ENCODE data around the gene UBE2E2. TPM values are rescaled to one million over a fixed set of nuclear protein-coding genes. Genes with fewer than 3 reads are reported as not detected.
A peak's percentile ranks its signal among the peaks of the same experiment; 100 is the strongest.

Gene UBE2E2
- total RNA-seq, 1 donor from 2014 or later = 28.7 TPM

DNA sequence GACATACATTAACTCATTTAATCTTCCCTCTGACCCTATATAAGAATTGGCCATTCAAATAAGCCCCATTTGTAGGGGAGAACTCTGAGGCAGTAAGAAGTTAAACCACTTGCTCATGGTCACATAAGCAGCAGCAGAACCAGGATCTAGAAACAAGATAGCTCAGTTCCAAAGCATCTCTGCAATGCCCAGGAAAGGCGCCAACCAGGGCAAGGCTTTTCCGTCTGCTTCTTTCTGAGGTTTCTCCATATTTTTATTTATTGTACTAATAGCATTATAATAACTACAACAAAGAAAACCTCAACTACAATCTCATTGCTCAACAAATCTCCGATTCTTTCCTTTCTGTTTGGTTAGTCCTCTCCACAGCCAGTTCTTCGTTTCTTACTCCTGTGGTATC is 4.3 kb upstream of the UBE2E2 start:
- TF ChIP-seq, protein P1, sequence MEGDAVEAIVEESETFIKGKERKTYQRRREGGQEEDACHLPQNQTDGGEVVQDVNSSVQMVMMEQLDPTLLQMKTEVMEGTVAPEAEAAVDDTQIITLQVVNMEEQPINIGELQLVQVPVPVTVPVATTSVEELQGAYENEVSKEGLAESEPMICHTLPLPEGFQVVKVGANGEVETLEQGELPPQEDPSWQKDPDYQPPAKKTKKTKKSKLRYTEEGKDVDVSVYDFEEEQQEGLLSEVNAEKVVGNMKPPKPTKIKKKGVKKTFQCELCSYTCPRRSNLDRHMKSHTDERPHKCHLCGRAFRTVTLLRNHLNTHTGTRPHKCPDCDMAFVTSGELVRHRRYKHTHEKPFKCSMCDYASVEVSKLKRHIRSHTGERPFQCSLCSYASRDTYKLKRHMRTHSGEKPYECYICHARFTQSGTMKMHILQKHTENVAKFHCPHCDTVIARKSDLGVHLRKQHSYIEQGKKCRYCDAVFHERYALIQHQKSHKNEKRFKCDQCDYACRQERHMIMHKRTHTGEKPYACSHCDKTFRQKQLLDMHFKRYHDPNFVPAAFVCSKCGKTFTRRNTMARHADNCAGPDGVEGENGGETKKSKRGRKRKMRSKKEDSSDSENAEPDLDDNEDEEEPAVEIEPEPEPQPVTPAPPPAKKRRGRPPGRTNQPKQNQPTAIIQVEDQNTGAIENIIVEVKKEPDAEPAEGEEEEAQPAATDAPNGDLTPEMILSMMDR (IDR thresholded peaks at IDR 0.05; ENCODE audit: insufficient read depth, low read length, poor library complexity, severe bottlenecking) = no peak
- Histone ChIP-seq H3K36me3 (ENCODE audit: control insufficient read depth, insufficient read depth, low read length) (no peaks in the 10 kb centered on the region), H3K27me3 (ENCODE audit: control insufficient read depth, insufficient read depth, low read length) (no peaks in the 10 kb centered on the region), H3K4me3 (ENCODE audit: low read depth, low read length) (no peak overlapping the region)
- no peak for DNase-seq (ENCODE audit: low read depth)

DNA sequence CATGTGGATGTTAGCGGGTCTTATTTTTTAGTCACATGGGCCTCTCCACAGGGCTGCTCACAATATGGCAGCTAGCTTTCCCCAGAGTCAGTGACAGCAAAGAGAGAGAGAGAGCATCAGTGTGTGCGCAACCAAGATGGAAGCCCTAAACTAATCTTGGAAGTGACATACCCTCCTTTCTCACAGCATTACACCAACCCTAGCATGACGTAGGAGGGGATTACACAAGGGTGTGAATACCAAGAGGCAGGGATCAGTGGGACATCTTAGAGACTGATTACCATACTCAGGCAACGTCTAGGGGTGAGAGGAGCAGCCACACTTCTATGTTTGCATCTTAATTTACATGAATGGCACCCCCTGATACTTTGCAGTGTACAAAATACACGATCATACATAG is 3.5 kb upstream of the UBE2E2 start:
- Histone ChIP-seq H3K4me3 (ENCODE audit: low read depth, low read length) (no peak overlapping the region), H3K27me3 (ENCODE audit: control insufficient read depth, insufficient read depth, low read length) (no peaks in the 10 kb centered on the region), H3K36me3 (ENCODE audit: control insufficient read depth, insufficient read depth, low read length) (no peaks in the 10 kb centered on the region)
- DNase-seq (ENCODE audit: low read depth) = no peak
- TF ChIP-seq, protein P1 (IDR thresholded peaks at IDR 0.05; ENCODE audit: insufficient read depth, low read length, poor library complexity, severe bottlenecking) = no peak

DNA sequence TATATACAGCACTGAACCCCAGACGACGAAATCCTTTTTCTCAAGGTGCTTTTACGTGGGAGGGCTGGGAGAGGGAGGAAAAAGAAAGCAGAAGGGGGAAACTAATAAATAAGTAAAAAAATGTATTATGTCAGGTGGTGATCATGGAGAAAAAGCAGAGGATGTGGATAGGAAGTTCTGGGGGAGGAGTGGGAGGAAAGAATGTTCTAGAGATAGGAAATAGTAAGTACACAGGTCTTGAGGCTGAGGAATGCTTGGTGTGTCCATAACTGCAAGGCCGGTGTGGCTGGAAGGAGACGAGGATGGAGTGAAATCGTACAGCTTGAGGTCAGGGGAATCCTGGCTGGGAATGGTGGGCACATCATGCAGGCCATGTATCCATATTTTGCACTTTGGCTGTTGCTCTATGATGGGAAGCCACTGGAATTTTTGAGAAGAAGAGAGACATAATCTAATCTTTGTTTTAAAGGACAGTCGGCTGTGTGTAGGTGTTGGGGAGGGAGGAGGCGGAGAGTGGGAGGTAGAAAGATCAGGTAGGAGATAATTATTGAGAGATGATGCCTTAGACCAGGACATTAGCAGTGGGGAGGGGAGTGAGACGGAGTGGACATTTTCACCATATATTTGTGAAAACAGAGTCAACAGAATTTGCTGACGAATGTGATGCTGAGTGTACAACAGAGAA is 1.8 kb upstream of the UBE2E2 start:
- no peak for DNase-seq (ENCODE audit: low read depth)
- TF ChIP-seq, protein P1 (IDR thresholded peaks at IDR 0.05; ENCODE audit: insufficient read depth, low read length, poor library complexity, severe bottlenecking) = no peak
- Histone ChIP-seq H3K36me3 (ENCODE audit: control insufficient read depth, insufficient read depth, low read length) (no peaks in the 10 kb centered on the region), H3K27me3 (ENCODE audit: control insufficient read depth, insufficient read depth, low read length) (no peaks in the 10 kb centered on the region), H3K4me3 (ENCODE audit: low read depth, low read length) (no peak overlapping the region)

DNA sequence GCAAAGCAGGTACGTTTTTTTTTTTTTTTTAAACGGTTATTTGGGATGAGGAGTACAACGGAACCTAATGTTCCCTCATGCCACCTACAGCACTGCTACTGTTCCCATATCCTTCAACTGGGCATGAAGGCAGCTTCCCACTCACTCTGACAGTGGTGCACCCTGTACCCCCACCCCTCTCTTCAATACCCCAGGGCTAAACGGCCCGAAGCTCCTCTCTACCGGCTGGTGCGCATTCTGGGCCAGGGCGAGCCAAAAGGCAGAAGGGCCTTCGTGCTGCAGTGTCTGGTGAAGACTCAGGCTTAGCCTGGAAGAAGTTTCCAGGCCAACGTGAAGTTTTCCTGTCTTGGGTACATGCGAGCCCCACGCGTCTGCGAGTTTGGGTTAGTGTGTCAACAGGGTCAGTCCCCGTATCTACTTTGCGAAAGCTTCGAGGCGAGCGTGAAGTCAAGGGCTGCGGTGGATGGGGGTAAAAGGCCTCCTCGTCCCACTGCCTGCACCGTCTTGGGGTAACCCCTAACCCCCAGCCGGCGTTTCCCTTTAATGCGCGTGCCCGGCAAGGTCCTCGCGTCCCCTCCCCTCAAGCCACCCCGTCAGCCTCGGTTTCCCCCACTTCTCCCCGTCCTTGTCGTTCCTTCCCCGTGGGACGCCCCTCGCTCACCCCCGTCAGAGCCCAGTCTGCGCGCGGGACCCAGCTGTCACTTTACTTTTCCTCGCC is 765 bp upstream of the UBE2E2 start:
- H3K36me3 ChIP-seq (ENCODE audit: control insufficient read depth, insufficient read depth, low read length) = no peaks in the 10 kb centered on the region
- TF ChIP-seq, protein P1 (IDR thresholded peaks at IDR 0.05; ENCODE audit: insufficient read depth, low read length, poor library complexity, severe bottlenecking) = no peak
- DNase-seq (ENCODE audit: low read depth) = no peak
- peak overlapping the region; percentile 96 for H3K4me3 ChIP-seq (ENCODE audit: low read depth, low read length)
- H3K27me3 ChIP-seq (ENCODE audit: control insufficient read depth, insufficient read depth, low read length) = no peaks in the 10 kb centered on the region

DNA sequence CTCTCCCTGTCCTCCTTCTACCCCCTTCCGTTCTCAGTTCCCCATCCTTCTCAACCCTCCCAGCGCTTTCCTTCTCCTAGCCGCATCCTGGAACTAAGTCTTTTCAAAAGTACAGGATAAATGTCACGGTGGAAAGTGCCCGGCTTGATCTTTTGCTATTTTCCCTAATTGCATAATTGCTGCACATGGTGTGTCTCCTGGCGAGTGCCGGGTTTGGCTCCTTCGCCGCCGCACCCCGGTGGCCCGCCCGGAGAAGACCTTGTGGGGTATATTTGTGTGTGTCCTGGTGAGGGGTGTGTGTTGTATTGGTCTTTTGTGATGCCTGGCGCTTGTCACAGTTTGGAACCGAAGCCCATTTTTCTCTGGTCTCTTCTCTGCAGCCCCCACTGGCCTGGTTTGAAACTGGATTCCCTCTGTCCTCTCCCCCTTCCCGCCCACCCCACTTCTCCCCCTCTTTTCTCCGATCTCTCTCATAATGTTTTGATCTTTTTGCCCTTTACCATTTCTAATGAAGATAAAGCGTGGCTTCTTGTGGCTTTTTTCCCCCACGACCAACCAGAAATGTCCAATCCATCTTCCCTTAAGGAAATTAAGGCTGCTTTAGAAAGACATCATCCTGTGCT is 692 bp downstream of the UBE2E2 start:
- DNase-seq (ENCODE audit: low read depth) = no peak
- no peaks in the 10 kb centered on the region for H3K27me3 ChIP-seq (ENCODE audit: control insufficient read depth, insufficient read depth, low read length)
- TF ChIP-seq, protein P1 (IDR thresholded peaks at IDR 0.05; ENCODE audit: insufficient read depth, low read length, poor library complexity, severe bottlenecking) = no peak
- peak overlapping the region; percentile 96 for H3K4me3 ChIP-seq (ENCODE audit: low read depth, low read length)
- no peaks in the 10 kb centered on the region for H3K36me3 ChIP-seq (ENCODE audit: control insufficient read depth, insufficient read depth, low read length)

Data from kidney epithelial cell (primary cell).